Measurements from ENCODE around the gene CSPG4.

DNA sequence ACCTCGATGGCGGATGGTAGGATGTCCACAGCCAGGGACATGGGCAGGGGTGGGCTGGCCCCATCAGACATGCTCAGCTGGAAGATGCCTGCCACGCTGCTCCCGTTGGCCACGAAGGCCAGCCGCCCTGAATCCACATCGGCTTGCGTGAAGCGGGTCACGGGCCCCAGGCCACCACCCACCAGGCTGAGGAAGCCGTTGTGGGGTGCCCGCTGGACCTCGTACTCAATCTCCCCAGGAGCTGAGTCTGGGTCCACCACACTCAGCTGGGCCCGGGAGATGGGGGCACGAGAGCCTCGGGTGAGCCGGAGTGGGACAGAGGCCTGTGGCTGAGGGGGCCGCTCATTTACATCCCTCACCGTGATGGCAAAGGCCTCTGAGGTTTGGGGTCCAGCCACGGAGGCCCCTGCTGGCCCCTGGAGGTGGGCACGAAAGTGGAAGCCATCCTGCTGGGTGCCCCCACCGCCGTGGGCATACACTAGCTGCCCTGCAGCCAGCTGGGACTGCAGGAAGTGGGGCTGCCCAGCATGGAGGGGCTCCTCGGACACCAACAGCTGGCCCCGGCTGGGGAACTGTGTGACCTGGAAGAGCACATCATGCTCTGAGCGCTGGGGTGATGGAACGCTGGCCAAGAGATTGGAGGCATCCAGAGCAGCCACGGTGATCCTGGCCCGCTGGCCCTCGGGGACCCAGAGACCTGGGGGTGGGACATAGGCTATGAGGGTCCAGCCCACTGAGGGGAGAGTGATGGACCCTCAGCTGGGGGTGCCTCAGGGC lies 35.8 kb downstream of the CSPG4 start:
- TF ChIP-seq, protein P1, sequence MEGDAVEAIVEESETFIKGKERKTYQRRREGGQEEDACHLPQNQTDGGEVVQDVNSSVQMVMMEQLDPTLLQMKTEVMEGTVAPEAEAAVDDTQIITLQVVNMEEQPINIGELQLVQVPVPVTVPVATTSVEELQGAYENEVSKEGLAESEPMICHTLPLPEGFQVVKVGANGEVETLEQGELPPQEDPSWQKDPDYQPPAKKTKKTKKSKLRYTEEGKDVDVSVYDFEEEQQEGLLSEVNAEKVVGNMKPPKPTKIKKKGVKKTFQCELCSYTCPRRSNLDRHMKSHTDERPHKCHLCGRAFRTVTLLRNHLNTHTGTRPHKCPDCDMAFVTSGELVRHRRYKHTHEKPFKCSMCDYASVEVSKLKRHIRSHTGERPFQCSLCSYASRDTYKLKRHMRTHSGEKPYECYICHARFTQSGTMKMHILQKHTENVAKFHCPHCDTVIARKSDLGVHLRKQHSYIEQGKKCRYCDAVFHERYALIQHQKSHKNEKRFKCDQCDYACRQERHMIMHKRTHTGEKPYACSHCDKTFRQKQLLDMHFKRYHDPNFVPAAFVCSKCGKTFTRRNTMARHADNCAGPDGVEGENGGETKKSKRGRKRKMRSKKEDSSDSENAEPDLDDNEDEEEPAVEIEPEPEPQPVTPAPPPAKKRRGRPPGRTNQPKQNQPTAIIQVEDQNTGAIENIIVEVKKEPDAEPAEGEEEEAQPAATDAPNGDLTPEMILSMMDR (IDR thresholded peaks at IDR 0.05): no peak
- TF ChIP-seq EZH2 (IDR thresholded peaks at IDR 0.05; ENCODE audit: borderline replicate concordance, insufficient read depth, low read depth, low read length, poor library complexity, severe bottlenecking): no peak
